ENCODE measurements around the gene VSTM2B. TPM values are rescaled to one million over a fixed set of nuclear protein-coding genes. Genes with fewer than 3 reads are reported as not detected.

VSTM2B gene
- total and polyA plus RNA-seq, 2 of the 13 experiments (the other 11 are each of a cell fraction or from before 2014, with no cell fraction given): not detected

DNA sequence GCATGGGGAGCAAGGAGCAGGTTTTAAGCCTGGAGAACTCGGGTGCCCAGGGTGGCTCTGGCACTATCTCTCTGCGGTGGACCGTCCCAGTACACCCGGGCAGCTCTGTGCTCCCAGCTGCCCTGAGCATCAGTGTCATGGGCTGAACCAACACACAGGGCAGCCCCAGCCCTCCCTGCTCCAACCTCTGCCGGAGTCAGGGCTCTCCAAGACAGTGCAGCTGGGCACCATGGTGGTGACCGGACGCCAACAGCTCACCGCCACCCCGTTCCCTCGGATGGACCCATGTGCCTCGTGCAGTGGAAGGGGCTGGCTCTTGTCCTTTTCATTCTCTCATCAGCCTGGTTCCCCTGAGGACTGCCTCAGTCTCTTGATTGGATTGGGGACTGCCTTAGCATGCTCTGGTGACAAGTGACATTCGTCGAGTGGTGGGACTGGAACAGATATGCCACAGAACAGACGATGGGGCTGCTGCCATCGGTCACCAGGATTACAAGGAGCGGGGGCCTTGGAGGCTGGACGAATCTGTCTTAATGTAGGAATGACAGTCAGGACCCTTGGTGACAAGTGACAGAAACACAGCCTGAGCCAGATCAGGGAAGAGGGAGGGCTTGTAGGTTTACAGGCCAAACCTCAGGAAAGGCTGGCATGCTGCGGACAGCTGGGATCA lies 25.7 kb upstream of the VSTM2B start:
- ChIA-PET CTCF (ENCODE audit: low intra/inter-chr PET ratio, low total read pairs) (no interaction called here), POLR2A (no interaction called here)
- Histone ChIP-seq H4K20me1 (ENCODE audit: insufficient read depth, low read length) (no peaks in the 10 kb centered on the region), H3K4me2 (ENCODE audit: low read depth, low read length) (no peak overlapping the region), H3K27ac (ENCODE audit: extremely low read length, insufficient read depth, low read length) (no peak overlapping the region), H3K79me2 (ENCODE audit: insufficient read depth, low read length) (no peaks in the 10 kb centered on the region), H3K36me3 (replicated peaks in 1 of 2; ENCODE audit: control insufficient read depth in 1 of 2, insufficient read depth in 2 of 2, low read length in 2 of 2) (no peaks in the 10 kb centered on the region), H3K27me3 (ENCODE audit: control insufficient read depth in 1 of 2, insufficient read depth in 2 of 2, low read length in 2 of 2) (peaks cover 3 to 27% of the 10 kb centered on the region in 2 experiments; a peak in 3 of 5 replicates), H3K9ac (ENCODE audit: insufficient read depth, low read depth, low read length) (no peak overlapping the region), H3K9me3 (ENCODE audit: low read length) (no peaks in the 10 kb centered on the region), H2AFZ (ENCODE audit: low read length) (no peak overlapping the region), H3K4me1 (ENCODE audit: insufficient read depth, low read length) (no peaks in the 10 kb centered on the region), H3K4me3 (replicated peaks in 1 of 3; ENCODE audit: insufficient read depth in 1 of 3, low read depth in 2 of 3, low read length in 3 of 3) (no peak overlapping the region)
- WGBS (ENCODE audit: low lambda C conversion rate): 20% methylated on average over 1 of the region's 18 CpGs
- intact Hi-C loops (cut with micrococcal nuclease; ENCODE audit: unreplicated experiment) (no loop called here), in situ Hi-C loops (cut with HindIII; ENCODE audit: extremely low pct_ligation_motif_present, low pct_unique_long_range_greater_than_20kb) (no loop called here)
- FAIRE-seq (no peak), DNase-seq (ENCODE audit: low spot score) (no peak), ATAC-seq (no peak)
- no TSS peak for BruUV-seq (replicated peaks)
- TF ChIP-seq ZNF841 (CRISPR knock-in tag; IDR thresholded peaks at IDR 0.05; ENCODE audit: borderline replicate concordance) (no peak), ZSCAN25 (CRISPR knock-in tag; IDR thresholded peaks at IDR 0.05) (no peak), SUZ12 (IDR thresholded peaks at IDR 0.05; ENCODE audit: low read depth, low read length) (no peak), JARID2 (CRISPR knock-in tag; IDR thresholded peaks at IDR 0.05; ENCODE audit: insufficient replicate concordance) (no peak), DPF2 (CRISPR knock-in tag; IDR thresholded peaks at IDR 0.05; ENCODE audit: borderline replicate concordance, low read depth) (no peak), MAFK (conservative IDR thresholded peaks at IDR 0.05 in 1 of 2, IDR thresholded peaks at IDR 0.05 in 1 of 2; ENCODE audit: low read length in 2 of 2) (no peak), ZNF776 (CRISPR knock-in tag; IDR thresholded peaks at IDR 0.05) (no peak)
- TF ChIP-seq, protein P1, sequence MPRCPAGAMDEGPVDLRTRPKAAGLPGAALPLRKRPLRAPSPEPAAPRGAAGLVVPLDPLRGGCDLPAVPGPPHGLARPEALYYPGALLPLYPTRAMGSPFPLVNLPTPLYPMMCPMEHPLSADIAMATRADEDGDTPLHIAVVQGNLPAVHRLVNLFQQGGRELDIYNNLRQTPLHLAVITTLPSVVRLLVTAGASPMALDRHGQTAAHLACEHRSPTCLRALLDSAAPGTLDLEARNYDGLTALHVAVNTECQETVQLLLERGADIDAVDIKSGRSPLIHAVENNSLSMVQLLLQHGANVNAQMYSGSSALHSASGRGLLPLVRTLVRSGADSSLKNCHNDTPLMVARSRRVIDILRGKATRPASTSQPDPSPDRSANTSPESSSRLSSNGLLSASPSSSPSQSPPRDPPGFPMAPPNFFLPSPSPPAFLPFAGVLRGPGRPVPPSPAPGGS (CRISPR knock-in tag; IDR thresholded peaks at IDR 0.05): no peak
- TF ChIP-seq, protein P2, sequence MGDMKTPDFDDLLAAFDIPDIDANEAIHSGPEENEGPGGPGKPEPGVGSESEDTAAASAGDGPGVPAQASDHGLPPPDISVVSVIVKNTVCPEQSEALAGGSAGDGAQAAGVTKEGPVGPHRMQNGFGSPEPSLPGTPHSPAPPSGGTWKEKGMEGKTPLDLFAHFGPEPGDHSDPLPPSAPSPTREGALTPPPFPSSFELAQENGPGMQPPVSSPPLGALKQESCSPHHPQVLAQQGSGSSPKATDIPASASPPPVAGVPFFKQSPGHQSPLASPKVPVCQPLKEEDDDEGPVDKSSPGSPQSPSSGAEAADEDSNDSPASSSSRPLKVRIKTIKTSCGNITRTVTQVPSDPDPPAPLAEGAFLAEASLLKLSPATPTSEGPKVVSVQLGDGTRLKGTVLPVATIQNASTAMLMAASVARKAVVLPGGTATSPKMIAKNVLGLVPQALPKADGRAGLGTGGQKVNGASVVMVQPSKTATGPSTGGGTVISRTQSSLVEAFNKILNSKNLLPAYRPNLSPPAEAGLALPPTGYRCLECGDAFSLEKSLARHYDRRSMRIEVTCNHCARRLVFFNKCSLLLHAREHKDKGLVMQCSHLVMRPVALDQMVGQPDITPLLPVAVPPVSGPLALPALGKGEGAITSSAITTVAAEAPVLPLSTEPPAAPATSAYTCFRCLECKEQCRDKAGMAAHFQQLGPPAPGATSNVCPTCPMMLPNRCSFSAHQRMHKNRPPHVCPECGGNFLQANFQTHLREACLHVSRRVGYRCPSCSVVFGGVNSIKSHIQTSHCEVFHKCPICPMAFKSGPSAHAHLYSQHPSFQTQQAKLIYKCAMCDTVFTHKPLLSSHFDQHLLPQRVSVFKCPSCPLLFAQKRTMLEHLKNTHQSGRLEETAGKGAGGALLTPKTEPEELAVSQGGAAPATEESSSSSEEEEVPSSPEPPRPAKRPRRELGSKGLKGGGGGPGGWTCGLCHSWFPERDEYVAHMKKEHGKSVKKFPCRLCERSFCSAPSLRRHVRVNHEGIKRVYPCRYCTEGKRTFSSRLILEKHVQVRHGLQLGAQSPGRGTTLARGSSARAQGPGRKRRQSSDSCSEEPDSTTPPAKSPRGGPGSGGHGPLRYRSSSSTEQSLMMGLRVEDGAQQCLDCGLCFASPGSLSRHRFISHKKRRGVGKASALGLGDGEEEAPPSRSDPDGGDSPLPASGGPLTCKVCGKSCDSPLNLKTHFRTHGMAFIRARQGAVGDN (CRISPR knock-in tag; IDR thresholded peaks at IDR 0.05): no peak
- TF ChIP-seq, protein P3, sequence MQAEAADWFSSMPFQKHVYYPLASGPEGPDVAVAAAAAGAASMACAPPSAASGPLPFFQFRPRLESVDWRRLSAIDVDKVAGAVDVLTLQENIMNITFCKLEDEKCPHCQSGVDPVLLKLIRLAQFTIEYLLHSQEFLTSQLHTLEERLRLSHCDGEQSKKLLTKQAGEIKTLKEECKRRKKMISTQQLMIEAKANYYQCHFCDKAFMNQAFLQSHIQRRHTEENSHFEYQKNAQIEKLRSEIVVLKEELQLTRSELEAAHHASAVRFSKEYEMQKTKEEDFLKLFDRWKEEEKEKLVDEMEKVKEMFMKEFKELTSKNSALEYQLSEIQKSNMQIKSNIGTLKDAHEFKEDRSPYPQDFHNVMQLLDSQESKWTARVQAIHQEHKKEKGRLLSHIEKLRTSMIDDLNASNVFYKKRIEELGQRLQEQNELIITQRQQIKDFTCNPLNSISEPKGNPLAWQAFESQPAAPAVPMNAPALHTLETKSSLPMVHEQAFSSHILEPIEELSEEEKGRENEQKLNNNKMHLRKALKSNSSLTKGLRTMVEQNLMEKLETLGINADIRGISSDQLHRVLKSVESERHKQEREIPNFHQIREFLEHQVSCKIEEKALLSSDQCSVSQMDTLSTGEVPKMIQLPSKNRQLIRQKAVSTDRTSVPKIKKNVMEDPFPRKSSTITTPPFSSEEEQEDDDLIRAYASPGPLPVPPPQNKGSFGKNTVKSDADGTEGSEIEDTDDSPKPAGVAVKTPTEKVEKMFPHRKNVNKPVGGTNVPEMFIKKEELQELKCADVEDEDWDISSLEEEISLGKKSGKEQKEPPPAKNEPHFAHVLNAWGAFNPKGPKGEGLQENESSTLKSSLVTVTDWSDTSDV (CRISPR knock-in tag; IDR thresholded peaks at IDR 0.05): no peak
- TF ChIP-seq, protein P4, sequence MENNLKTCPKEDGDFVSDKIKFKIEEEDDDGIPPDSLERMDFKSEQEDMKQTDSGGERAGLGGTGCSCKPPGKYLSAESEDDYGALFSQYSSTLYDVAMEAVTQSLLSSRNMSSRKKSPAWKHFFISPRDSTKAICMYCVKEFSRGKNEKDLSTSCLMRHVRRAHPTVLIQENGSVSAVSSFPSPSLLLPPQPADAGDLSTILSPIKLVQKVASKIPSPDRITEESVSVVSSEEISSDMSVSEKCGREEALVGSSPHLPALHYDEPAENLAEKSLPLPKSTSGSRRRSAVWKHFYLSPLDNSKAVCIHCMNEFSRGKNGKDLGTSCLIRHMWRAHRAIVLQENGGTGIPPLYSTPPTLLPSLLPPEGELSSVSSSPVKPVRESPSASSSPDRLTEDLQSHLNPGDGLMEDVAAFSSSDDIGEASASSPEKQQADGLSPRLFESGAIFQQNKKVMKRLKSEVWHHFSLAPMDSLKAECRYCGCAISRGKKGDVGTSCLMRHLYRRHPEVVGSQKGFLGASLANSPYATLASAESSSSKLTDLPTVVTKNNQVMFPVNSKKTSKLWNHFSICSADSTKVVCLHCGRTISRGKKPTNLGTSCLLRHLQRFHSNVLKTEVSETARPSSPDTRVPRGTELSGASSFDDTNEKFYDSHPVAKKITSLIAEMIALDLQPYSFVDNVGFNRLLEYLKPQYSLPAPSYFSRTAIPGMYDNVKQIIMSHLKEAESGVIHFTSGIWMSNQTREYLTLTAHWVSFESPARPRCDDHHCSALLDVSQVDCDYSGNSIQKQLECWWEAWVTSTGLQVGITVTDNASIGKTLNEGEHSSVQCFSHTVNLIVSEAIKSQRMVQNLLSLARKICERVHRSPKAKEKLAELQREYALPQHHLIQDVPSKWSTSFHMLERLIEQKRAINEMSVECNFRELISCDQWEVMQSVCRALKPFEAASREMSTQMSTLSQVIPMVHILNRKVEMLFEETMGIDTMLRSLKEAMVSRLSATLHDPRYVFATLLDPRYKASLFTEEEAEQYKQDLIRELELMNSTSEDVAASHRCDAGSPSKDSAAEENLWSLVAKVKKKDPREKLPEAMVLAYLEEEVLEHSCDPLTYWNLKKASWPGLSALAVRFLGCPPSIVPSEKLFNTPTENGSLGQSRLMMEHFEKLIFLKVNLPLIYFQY (CRISPR knock-in tag; IDR thresholded peaks at IDR 0.05; ENCODE audit: borderline replicate concordance): no peak
